H9 (cell line): ENCODE results near the gene RALY. TPM values are rescaled to one million over a fixed set of nuclear protein-coding genes. Genes with fewer than 3 reads are reported as not detected.

Source experiments
- DNase-seq: peaks from one replicate; pipeline ENCODE4 v3.0.0-alpha.2; 2017
- H2AFZ ChIP-seq: one replicate; pipeline ENCODE4 v1.6.1; 2013; ENCODE audit warnings: mild to moderate bottlenecking, low read length, control low read depth, moderate library complexity
- H2AK5ac ChIP-seq: 2 replicates; pipeline ENCODE4 v1.6.1; 2013; ENCODE audit warnings: low read length, control low read depth, mixed read lengths; ENCODE audit not compliant: insufficient read length
- H2BK120ac ChIP-seq: one replicate; pipeline ENCODE4 v1.6.1; 2013; ENCODE audit warnings: low read depth, mild to moderate bottlenecking, low read length, control low read depth, inconsistent platforms; ENCODE audit not compliant: poor library complexity, severe bottlenecking
- H2BK12ac ChIP-seq: 2 replicates; pipeline ENCODE4 v1.6.1; 2013; ENCODE audit warnings: low read length, control low read depth, mixed read lengths, low read depth; ENCODE audit not compliant: insufficient read length
- H2BK15ac ChIP-seq: 2 replicates; pipeline ENCODE4 v1.6.1; 2013; ENCODE audit warnings: low read depth, low read length, control low read depth
- H2BK20ac ChIP-seq: one replicate; pipeline ENCODE4 v1.6.1; 2013; ENCODE audit warnings: low read depth, mild to moderate bottlenecking, low read length, control low read depth, inconsistent platforms; ENCODE audit not compliant: poor library complexity, severe bottlenecking
- H2BK5ac ChIP-seq: 2 replicates; pipeline ENCODE4 v1.6.1; 2013; ENCODE audit warnings: low read length, control low read depth, mixed read lengths; ENCODE audit not compliant: insufficient read length
- H3K14ac ChIP-seq: 2 replicates; pipeline ENCODE4 v1.6.1; 2013; ENCODE audit warnings: low read length, control low read depth; ENCODE audit not compliant: insufficient read depth
- H3K18ac ChIP-seq: 2 replicates; pipeline ENCODE4 v1.6.1; 2013; ENCODE audit warnings: low read depth, mild to moderate bottlenecking, mixed read lengths, low read length, control low read depth; ENCODE audit not compliant: insufficient read length
- H3K23ac ChIP-seq: 2 replicates; pipeline ENCODE4 v1.6.1; 2013; ENCODE audit warnings: low read length, control low read depth, mixed read lengths, low read depth; ENCODE audit not compliant: insufficient read length
- H3K23me2 ChIP-seq: 2 replicates; pipeline ENCODE4 v1.6.1; 2013; ENCODE audit warnings: low read depth, mild to moderate bottlenecking, mixed read lengths, low read length, control low read depth; ENCODE audit not compliant: insufficient read length, poor library complexity, severe bottlenecking
- H3K27ac ChIP-seq: 2 replicates; pipeline ENCODE4 v1.5.1; 2013; ENCODE audit warnings: low read length, control low read depth, mixed read lengths, low read depth; ENCODE audit not compliant: insufficient read length
- H3K27me3 ChIP-seq: 2 replicates; pipeline ENCODE4 v1.6.1; 2013; ENCODE audit warnings: low read length, control low read depth, inconsistent platforms; ENCODE audit not compliant: insufficient read depth
- H3K4ac ChIP-seq: 2 replicates; pipeline ENCODE4 v1.6.1; 2013; ENCODE audit warnings: low read depth, mild to moderate bottlenecking, control low read depth, inconsistent platforms, low read length, moderate library complexity
- H3K4me1 ChIP-seq: 2 replicates; pipeline ENCODE4 v1.6.1; 2013; ENCODE audit warnings: low read length, control low read depth, inconsistent platforms; ENCODE audit not compliant: insufficient read depth
- H3K4me2 ChIP-seq: 2 replicates; pipeline ENCODE4 v1.6.1; 2013; ENCODE audit warnings: low read length, control low read depth, mixed read lengths; ENCODE audit not compliant: insufficient read length, insufficient read depth
- H3K56ac ChIP-seq: 2 replicates; pipeline ENCODE4 v1.6.1; 2013; ENCODE audit warnings: low read depth, mild to moderate bottlenecking, mixed read lengths, low read length, control low read depth; ENCODE audit not compliant: insufficient read length
- H3K79me1 ChIP-seq: 2 replicates; pipeline ENCODE4 v1.6.1; 2013; ENCODE audit warnings: low read depth, mild to moderate bottlenecking, moderate library complexity, low read length, control low read depth, inconsistent platforms; ENCODE audit not compliant: insufficient read depth, poor library complexity, severe bottlenecking
- H3K79me2 ChIP-seq: 2 replicates; pipeline ENCODE4 v1.6.1; 2013; ENCODE audit warnings: low read length, control low read depth, inconsistent platforms; ENCODE audit not compliant: insufficient read depth
- H3K9ac ChIP-seq: 2 replicates; pipeline ENCODE4 v1.6.1; 2013; ENCODE audit warnings: low read length, control low read depth, mixed read lengths; ENCODE audit not compliant: insufficient read length; ENCODE audit errors: extremely low read depth
- H3K9me3 ChIP-seq: one replicate; pipeline ENCODE4 v1.6.1; 2013; ENCODE audit warnings: low read depth, low read length, inconsistent platforms; ENCODE audit not compliant: control insufficient read depth
- H3T11ph ChIP-seq: one replicate; pipeline ENCODE4 v1.6.1; 2013; ENCODE audit warnings: mild to moderate bottlenecking, low read length, control low read depth, inconsistent platforms
- H4K20me1 ChIP-seq: one replicate; pipeline ENCODE4 v1.6.1; 2013; ENCODE audit not compliant: control insufficient read depth, insufficient read length, insufficient read depth
- H4K5ac ChIP-seq: 2 replicates; pipeline ENCODE4 v1.6.1; 2013; ENCODE audit warnings: low read depth, mild to moderate bottlenecking, mixed read lengths, low read length, control low read depth; ENCODE audit not compliant: insufficient read length
- H4K8ac ChIP-seq: replicated peaks from 2 replicates; pipeline ENCODE4 v1.6.1; 2013; ENCODE audit warnings: low read length, control low read depth, mixed read lengths, low read depth; ENCODE audit not compliant: insufficient read length
- H4K91ac ChIP-seq: 2 replicates; pipeline ENCODE4 v1.6.1; 2013; ENCODE audit warnings: low read depth, mild to moderate bottlenecking, moderate library complexity, mixed read lengths, low read length, control low read depth; ENCODE audit not compliant: insufficient read length
- H3K27ac Mint-ChIP-seq, 3 experiments: 2 replicates in 2 of 3; 3 replicates in 1 of 3; pipeline ENCODE4 v1.8.0; 2020 to 2021; ENCODE audit warnings: mixed read lengths in 3 of 3, mild to moderate bottlenecking in 1 of 3, moderate library complexity in 1 of 3
- H3K27me3 Mint-ChIP-seq: 2 replicates; pipeline ENCODE4 v1.8.0; 2021; ENCODE audit warnings: low read depth, mild to moderate bottlenecking, moderate library complexity, mixed read lengths
- H3K36me3 Mint-ChIP-seq, 3 experiments: 2 replicates in 2 of 3; 3 replicates in 1 of 3; pipeline ENCODE4 v1.8.0; 2020 to 2021; ENCODE audit warnings: low read depth in 3 of 3, mixed read lengths in 3 of 3; ENCODE audit not compliant: insufficient read depth in 1 of 3
- H3K4me1 Mint-ChIP-seq, 2 experiments: 2 replicates each; pipeline ENCODE4 v1.8.0; 2020; ENCODE audit warnings: mixed read lengths in 2 of 2
- H3K4me3 Mint-ChIP-seq, 2 experiments: 2 replicates in 1 of 2; 3 replicates in 1 of 2; pipeline ENCODE4 v1.8.0; 2020 to 2021; ENCODE audit warnings: mild to moderate bottlenecking in 2 of 2, mixed read lengths in 2 of 2, moderate library complexity in 1 of 2
- H3K9me3 Mint-ChIP-seq, 2 experiments: 2 replicates in 1 of 2; 3 replicates in 1 of 2; pipeline ENCODE4 v1.8.0; 2020; ENCODE audit warnings: mild to moderate bottlenecking in 2 of 2, mixed read lengths in 2 of 2, moderate library complexity in 1 of 2
- WGBS: extraction: QIAGEN DNeasy Blood & Tissue Kit; methylation state at CpG from one replicate; pipeline ENCODE4 v1.1.7; 2013; ENCODE audit warnings: missing lambda C conversion rate, low lambda C conversion rate, mixed read lengths; ENCODE audit not compliant: insufficient read length; ENCODE audit errors: extremely low coverage; 5-methylcytosine and 5-hydroxymethylcytosine counted together
- total RNA-seq: library from RNA; stranded (reverse); gene quantifications from 2 replicates; pipeline ENCODE4 v1.2.1, GENCODE V29; 2021
- TF ChIP-seq, protein P1 (sequence below): fragments of 200-600 bp; sonication (generic); conservative IDR thresholded peaks from 3 replicates; pipeline ENCODE4 v1.8.0; 2021; ENCODE audit warnings: antibody characterized with exemption, mild to moderate bottlenecking

Gene RALY
- total RNA-seq, 1 experiment from 2014 or later = 199 TPM

DNA sequence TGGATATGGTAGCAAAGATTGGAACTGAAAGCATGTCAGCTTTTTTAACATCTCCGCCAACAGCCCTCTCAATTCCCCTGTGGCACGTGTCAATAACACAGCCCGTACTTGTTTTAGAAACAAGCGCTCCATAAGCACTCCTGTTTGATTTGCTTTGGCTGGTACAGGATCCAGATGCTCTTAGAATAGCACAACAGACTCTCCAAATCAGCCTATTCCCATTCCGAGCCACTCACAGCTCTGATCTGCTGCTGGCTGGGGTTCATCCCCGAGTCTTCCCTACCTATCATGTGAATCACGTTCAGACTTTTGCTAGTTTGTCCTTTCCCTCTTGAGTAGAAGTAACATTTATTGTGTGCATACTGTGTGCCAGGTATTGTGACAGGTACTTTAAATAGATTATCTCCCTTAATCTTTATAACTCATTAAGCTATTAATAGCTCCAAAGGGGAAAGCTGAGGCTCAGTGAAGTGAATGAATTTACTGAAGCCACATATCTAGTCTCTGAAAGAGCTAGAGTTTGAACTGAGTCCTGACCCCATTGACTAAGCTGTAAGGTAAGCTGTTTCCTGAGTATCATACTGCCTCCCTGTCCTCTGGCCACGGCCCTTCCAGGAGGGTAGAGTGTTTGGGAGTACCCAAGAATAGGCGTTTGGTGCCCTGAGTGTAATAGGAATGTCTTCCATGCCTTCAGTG lies 46.7 kb downstream of the RALY start:
- no peak overlapping the region for H3K14ac ChIP-seq
- Mint-ChIP-seq H3K27ac (peak overlapping the region in 1 of 3 experiments; percentile 17; a peak in 1 of 7 replicates), H3K4me1 (peaks cover 27 to 33% of the 10 kb centered on the region in 2 experiments), H3K27me3 (no peaks in the 10 kb centered on the region), H3K4me3 (no peak overlapping the region), H3K36me3 (peaks cover 0 to 2% (median 0%) of the 10 kb centered on the region in 3 experiments; a peak in 4 of 7 replicates), H3K9me3 (no peaks in the 10 kb centered on the region)
- no peaks in the 10 kb centered on the region for H3K27me3 ChIP-seq
- H3K4me1 ChIP-seq = no peaks in the 10 kb centered on the region; the same call in 1 of the 2 replicates
- H3K27ac ChIP-seq = no peak overlapping the region
- no peak overlapping the region for H3T11ph ChIP-seq
- WGBS = no CpG with 5 or more reads among the region's 9 CpGs
- no peak overlapping the region for H2BK20ac ChIP-seq
- no peak overlapping the region for H3K18ac ChIP-seq
- H4K91ac ChIP-seq = no peak overlapping the region
- H2BK15ac ChIP-seq = no peak overlapping the region
- no peak overlapping the region for H3K56ac ChIP-seq
- no peak overlapping the region for H3K23ac ChIP-seq
- no peak overlapping the region for H2BK120ac ChIP-seq
- no peak overlapping the region for H2BK12ac ChIP-seq
- H4K8ac ChIP-seq = no peak overlapping the region
- H3K9ac ChIP-seq = no peak overlapping the region
- H2BK5ac ChIP-seq = no peak overlapping the region
- H4K5ac ChIP-seq = no peak overlapping the region
- no peaks in the 10 kb centered on the region for H3K79me1 ChIP-seq
- H4K20me1 ChIP-seq = no peaks in the 10 kb centered on the region
- H3K4me2 ChIP-seq = no peak overlapping the region
- no peak overlapping the region for H2AK5ac ChIP-seq
- TF ChIP-seq, protein P1, sequence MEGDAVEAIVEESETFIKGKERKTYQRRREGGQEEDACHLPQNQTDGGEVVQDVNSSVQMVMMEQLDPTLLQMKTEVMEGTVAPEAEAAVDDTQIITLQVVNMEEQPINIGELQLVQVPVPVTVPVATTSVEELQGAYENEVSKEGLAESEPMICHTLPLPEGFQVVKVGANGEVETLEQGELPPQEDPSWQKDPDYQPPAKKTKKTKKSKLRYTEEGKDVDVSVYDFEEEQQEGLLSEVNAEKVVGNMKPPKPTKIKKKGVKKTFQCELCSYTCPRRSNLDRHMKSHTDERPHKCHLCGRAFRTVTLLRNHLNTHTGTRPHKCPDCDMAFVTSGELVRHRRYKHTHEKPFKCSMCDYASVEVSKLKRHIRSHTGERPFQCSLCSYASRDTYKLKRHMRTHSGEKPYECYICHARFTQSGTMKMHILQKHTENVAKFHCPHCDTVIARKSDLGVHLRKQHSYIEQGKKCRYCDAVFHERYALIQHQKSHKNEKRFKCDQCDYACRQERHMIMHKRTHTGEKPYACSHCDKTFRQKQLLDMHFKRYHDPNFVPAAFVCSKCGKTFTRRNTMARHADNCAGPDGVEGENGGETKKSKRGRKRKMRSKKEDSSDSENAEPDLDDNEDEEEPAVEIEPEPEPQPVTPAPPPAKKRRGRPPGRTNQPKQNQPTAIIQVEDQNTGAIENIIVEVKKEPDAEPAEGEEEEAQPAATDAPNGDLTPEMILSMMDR = no peak
- H3K23me2 ChIP-seq = no peaks in the 10 kb centered on the region
- peaks cover 3% of the 10 kb centered on the region; the same call in 1 of the 2 replicates for H3K79me2 ChIP-seq
- no peaks in the 10 kb centered on the region for H3K9me3 ChIP-seq
- no peak overlapping the region for H2AFZ ChIP-seq
- no peak for DNase-seq
- H3K4ac ChIP-seq = no peak overlapping the region
